GM18505 (cell line): ENCODE data around the gene ABCA13.

Source experiments
- ATAC-seq: cut with Tn5 transposase; IDR thresholded peaks from one replicate; pipeline ENCODE4 v1.9.1; 2021; ENCODE audit not compliant: unreplicated experiment
- POLR2A ChIP-seq: IDR thresholded peaks from 4 replicates; pipeline ENCODE4 v1.6.1; 2011; ENCODE audit warnings: borderline replicate concordance; ENCODE audit not compliant: insufficient read depth, insufficient read length; ENCODE audit errors: extremely low read depth

The ABCA13 gene

GRCh38 chr7:48351900-48352299, 180.6 kb downstream of the ABCA13 start:
- no peak for ATAC-seq
- TF ChIP-seq POLR2A = no peak

GRCh38 chr7:48355346-48355745, 184.1 kb downstream of the ABCA13 start:
- no peak for TF ChIP-seq POLR2A
- no peak for ATAC-seq

DNA sequence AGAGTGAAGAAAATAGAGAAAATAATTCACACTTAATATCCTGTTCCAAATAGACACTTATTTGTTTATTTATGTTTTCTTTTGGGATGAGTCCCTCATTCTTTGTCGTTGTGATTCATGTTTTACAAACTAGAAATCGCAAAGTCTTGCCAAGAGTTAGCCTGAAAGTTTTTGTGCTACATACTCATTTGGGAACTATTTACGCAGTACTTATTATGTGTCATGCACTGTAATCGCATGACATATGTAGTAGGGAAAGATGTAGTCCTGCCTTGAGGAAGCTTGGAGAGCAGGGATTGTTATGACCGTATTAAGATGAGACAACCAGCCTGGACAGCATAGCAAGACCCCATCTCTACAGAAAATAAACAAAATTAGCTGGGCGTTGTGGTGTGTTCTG, 189.3 kb downstream of the ABCA13 start:
- no peak for TF ChIP-seq POLR2A
- ATAC-seq = no peak

GRCh38 chr7:48363174-48363573, 191.9 kb downstream of the ABCA13 start:
- no peak for ATAC-seq
- TF ChIP-seq POLR2A = no peak

DNA sequence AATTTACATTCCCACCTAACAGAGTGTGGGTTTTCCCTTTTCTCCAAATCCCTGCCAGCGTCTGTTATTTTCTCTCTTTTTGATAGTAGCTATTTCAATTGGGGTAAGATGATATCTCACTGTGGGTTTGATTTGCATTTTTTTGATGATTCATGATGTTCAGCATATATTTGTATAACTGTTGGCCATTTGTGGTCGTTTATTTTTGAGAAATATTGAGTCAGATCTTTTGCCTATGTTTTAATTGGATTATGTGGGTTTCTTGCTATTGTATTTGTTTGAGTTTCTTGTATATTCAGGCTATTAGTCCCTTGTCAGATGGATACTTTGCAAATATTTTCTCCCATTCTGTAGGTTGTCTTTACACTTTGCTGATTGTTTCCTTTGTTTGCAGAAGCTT, 193.8 kb downstream of the ABCA13 start:
- no peak for TF ChIP-seq POLR2A
- ATAC-seq = no peak

- ATAC-seq = no peak
- no peak for TF ChIP-seq POLR2A
These were observed 194.8 kb downstream of the ABCA13 start for GRCh38 chr7:48366096-48366495.

DNA sequence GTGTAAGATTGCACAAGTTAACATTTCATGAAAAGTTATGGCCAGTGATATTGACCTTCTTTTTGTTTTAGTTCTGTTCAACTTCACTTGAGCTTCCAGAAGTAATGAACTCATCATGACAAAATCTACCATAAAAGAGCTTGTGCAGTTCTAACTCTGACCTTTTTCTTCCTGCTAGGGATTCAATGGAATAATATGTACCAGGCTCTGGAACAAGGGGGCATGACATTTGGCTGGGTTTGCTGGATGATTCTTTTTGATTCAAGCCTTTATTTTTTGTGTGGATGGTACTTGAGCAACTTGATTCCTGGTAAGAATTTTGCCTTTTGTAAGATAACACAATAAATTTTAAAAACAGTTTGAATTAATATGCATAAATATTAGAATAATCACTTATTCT, 205.0 kb downstream of the ABCA13 start:
- no peak for ATAC-seq
- no peak for TF ChIP-seq POLR2A

DNA sequence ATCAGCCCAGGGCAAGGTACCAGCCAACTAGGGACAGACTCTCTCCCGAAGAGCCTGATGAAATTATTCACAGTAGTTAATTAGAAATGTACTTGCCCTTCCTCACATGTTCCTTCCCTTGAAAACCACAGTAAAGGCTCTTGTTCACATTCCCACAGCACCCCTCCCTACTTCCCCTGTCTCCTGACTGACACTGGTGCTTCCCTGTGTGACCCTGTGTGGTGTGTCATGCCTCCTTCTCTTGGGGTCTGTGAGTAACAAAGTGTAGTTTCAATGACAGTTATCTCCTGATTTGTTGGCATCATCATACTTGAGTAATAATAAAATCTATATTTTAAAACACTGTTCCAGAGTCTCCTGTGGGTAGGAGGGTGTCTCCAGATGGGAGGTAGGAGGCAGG, 209.7 kb downstream of the ABCA13 start:
- no peak for TF ChIP-seq POLR2A
- ATAC-seq = no peak

- TF ChIP-seq POLR2A = no peak
- no peak for ATAC-seq
These were observed 210.3 kb downstream of the ABCA13 start for GRCh38 chr7:48381571-48381970.

DNA sequence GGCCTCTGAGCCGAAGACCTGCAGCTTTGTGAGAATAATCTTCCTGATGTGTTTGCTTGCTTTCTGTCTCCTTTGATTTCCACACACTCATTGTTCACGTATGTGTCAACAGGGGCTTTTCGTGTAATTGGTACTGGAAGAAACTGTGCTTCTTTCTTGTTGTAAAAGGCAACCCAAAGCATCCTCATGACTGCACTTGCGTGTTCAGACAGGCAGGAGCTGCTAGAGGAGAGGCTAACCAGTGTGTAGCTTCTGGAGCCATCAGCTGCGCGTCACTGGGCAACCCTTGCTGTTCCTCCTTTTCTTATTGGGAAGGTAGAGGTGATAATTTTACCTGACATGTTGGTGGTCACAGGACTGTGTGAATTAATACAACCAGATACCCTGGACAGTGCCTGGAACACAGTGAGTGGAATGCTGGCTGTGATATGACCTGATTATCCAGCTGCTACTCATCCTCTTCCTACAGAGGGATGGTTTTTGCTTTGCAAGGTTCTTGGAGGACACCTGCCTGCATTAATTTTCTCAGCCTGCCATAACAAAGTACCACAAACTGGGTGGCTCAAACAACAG, 213.0 kb downstream of the ABCA13 start:
- no peak for ATAC-seq
- no peak for TF ChIP-seq POLR2A

DNA sequence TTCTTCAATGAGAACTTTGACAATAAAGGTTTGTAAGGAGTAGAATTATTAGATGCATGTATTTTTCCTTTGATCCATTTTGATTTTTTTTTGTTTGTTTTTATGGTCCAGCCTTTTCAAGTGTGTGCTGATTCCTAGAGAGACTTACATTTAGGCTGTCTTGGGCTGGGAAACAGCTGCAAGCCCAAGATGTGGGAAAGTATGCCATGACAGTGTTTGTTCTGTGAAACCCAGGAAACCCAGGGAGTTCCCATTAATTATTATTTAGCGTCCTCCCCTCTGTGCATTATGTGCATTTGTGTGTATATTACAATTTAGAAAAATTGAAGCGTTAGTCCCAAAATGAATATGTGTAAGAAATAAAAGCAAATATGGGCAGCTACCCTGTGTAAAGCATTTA, 216.7 kb downstream of the ABCA13 start:
- no peak for ATAC-seq
- TF ChIP-seq POLR2A = no peak

DNA sequence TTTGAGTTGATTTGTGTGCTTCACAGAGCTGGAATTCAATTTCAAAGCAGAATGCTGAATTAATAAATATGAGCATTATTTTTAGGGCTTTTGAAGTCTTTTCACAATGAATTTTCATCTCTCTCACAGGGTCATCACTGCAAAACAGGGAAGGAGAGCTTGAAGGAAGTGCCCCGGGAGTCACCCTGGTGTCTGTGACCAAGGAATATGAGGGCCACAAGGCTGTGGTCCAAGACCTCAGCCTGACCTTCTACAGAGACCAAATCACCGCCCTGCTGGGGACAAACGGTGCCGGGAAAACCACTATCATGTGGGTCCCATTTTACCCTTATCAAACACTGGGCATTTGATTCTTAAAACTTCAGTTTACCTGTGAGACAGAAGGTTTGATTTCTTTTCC, 217.7 kb downstream of the ABCA13 start:
- TF ChIP-seq POLR2A = no peak
- no peak for ATAC-seq

DNA sequence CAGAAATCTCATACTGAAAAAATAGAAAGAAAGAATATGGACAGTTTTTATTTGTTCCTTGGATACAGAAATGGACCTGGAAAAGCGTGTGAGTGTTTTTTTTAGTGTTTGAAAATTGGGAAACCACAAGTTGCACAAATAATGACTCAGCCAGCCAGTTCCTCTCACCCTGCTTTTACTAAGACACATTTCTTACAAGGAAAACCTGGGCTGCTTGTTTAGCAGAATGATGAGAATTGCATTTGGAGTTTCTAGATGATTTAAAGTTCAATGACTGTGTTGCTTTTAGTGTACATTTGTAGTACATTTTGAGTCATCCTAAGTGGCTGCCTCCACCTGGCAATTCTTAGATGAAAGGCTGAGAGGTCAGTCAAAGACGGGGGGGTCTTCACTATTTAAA, 218.7 kb downstream of the ABCA13 start:
- no peak for ATAC-seq
- no peak for TF ChIP-seq POLR2A

DNA sequence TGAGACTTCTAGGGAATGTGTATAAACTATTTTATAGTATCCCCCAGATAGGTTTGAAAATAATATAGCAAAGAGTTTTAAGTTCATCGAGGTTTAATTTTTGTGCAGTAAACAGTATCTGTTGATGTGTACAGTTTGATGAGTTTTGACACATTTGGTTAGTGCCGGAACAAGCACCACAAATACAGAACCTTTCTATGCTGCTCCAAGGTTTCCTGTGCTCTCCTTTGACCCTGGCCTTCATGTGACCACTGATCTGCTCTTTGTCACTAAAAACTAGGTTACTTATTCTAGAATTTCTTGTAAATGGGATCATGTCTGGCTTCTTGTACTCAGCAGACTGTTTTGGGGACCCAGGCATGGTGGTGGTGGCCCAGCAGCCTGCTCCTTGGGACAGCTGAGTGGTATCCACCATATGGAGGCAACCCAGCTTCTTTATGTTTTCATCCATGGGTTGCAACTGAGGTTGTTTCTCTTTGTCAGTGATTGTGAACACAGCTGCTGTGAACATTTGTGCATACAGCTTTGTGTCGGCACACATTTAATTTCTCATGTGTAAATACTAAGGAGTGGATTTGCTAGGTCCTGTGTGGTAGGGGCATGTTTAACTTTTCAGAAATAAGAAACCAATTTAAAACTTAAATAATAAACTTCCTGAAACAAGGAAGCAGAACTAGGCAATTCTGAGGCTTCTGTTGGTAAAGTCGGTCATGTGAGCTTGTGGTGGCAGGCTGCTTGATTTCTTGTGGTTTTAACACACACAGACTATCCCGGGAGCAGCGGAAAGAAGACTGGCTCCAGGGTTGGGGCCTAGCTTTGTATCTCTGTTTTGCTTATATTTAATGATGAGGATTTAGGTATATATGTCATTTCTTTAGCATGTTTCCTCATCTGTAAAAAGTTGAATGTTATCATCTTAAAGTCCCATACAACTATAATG, 219.4 kb downstream of the ABCA13 start:
- no peak for TF ChIP-seq POLR2A
- no peak for ATAC-seq

- TF ChIP-seq POLR2A = no peak
- no peak for ATAC-seq
These were observed 226.9 kb downstream of the ABCA13 start for GRCh38 chr7:48398191-48398590.

GRCh38 chr7:48402721-48403120, 231.5 kb downstream of the ABCA13 start:
- no peak for TF ChIP-seq POLR2A
- ATAC-seq = no peak
